Testis (tissue), 2 donors: ENCODE measurements around the gene GNPTAB.

Source experiments
- POLR2A ChIP-seq: fragments of 450-650 bp; IDR thresholded peaks from one replicate; pipeline ENCODE4 v1.6.1; 2017; ENCODE audit warnings: antibody characterized with exemption, mild to moderate bottlenecking, moderate library complexity
- TF ChIP-seq, protein P1 (sequence below), 3 experiments: fragments of 450-650 bp in 2 of 3; fragments of 200-600 bp in 1 of 3; sonication (generic) in 1 of 3; IDR thresholded peaks; one replicate each; pipeline ENCODE4 v1.5.1; 2016 to 2019; ENCODE audit warnings: antibody characterized with exemption in 3 of 3, mild to moderate bottlenecking in 2 of 3, moderate library complexity in 1 of 3

DNA sequence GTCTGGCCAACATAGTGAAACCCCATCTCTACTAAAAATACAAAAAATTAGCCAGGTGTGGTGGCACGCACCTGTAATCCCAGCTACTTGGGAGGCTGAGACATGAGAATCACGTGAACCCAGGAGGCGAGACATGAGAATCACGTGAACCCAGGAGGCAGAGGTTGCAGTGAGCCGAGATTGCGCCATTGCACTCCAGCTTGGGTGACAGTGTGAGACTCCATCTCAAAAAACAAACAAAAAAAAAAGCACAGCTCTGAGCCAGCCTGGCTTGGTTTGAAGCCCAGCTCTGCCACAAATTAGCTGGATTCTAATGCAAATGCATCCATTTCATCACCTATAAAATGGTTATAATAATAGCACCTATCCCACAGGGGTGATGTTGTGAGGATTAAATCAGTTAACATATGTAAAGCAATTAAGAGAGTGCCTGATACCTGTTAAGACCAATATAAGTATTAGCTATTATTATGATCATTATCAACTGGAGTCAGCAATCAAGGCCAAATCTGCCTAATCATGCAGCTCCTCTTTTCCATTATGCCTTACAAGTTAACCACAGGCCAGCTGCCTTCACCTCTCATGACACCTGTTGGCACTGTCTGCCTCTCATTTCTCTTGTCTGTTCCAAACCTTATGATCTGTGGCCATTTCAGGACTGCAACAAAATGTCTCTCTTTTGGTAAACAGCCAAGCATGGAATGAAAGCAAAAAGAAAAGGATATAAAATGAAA lies 2.1 kb downstream of the GNPTAB start:
- TF ChIP-seq, protein P1, sequence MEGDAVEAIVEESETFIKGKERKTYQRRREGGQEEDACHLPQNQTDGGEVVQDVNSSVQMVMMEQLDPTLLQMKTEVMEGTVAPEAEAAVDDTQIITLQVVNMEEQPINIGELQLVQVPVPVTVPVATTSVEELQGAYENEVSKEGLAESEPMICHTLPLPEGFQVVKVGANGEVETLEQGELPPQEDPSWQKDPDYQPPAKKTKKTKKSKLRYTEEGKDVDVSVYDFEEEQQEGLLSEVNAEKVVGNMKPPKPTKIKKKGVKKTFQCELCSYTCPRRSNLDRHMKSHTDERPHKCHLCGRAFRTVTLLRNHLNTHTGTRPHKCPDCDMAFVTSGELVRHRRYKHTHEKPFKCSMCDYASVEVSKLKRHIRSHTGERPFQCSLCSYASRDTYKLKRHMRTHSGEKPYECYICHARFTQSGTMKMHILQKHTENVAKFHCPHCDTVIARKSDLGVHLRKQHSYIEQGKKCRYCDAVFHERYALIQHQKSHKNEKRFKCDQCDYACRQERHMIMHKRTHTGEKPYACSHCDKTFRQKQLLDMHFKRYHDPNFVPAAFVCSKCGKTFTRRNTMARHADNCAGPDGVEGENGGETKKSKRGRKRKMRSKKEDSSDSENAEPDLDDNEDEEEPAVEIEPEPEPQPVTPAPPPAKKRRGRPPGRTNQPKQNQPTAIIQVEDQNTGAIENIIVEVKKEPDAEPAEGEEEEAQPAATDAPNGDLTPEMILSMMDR (IDR thresholded peaks at IDR 0.05), result no peak
- TF ChIP-seq POLR2A, result no peak
